ENCODE measurements around the gene ARHGEF28.

DNA sequence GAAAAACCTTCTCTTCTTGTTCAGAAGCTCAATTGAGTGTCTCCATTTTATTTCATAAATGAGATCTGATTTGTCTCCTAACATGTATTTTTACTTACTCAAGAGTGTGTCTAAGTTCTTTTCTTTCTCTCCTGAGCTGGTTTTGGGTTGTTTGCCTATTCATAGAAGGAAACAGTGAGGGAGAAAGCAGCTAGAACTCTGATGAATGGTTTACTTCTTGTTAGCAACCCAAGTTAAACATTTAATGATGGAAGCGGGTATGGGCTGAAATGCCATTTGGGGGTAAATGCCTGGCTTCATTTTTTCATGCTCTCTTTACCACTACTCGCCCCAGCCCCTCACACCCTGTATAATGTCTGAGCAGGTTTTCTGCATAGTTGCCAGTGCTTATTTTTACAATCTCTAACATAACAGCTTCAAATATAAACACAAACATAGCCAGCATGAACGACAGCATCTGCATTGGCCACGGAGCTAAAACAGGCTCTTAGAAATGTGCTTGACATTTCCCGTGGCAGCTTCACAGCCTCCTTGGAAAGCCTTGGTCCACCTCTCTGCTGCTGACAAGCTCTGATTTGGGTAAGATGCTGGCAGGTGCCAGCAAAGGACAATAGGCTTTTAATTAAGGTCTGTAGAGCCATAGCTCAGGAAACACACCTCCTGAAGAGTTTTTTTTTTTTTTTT, 321.1 kb downstream of the ARHGEF28 start:
- TF ChIP-seq CTCF (IDR thresholded peaks at IDR 0.05 in 4 of 5, conservative IDR thresholded peaks at IDR 0.05 in 1 of 5) (no peak), POLR2A (IDR thresholded peaks at IDR 0.05) (no peak)
